Gastrocnemius medialis (tissue), 4 donors: ENCODE results near the gene SLC30A2.

Source experiments
- CTCF ChIP-seq, 5 experiments: fragments of 450-650 bp in 3 of 5; fragments of 200-600 bp in 2 of 5; sonication (generic) in 2 of 5; IDR thresholded peaks in 4 of 5; conservative IDR thresholded peaks in 1 of 5; 1 replicate in 4 of 5; 2 replicates in 1 of 5; pipeline ENCODE4 v1.5.1; 2016 to 2019; ENCODE audit warnings: antibody characterized with exemption in 5 of 5, mild to moderate bottlenecking in 3 of 5, moderate library complexity in 3 of 5
- POLR2A ChIP-seq, 2 donors: fragments of 450-650 bp; IDR thresholded peaks; one replicate each; pipeline ENCODE4 v1.6.1; 2017; ENCODE audit warnings: antibody characterized with exemption in 2 of 2, mild to moderate bottlenecking in 2 of 2, moderate library complexity in 2 of 2

GRCh38 chr1:26023826-26024225, 22.1 kb downstream of the SLC30A2 start:
- TF ChIP-seq POLR2A (IDR thresholded peaks at IDR 0.05) = no peak
- TF ChIP-seq CTCF (IDR thresholded peaks at IDR 0.05 in 4 of 5, conservative IDR thresholded peaks at IDR 0.05 in 1 of 5) = no peak
